CD4-positive, alpha-beta T cell treated with Interferon gamma for 1 hour (primary cell): ENCODE data around the gene HTR2A.
A peak's percentile ranks its signal among the peaks of the same experiment; 100 is the strongest.
"Not testable (repeated sequence)": the region's sequence is repeated elsewhere in the genome, so short reads cannot be mapped to it uniquely, and the experiment has no call there.

Experiments used
- DNase-seq: peaks from one replicate; pipeline ENCODE4 v3.0.0-alpha.2; 2020

The HTR2A gene

GRCh38 chr13:46866150-46866549, 30.7 kb downstream of the HTR2A start:
- DNase-seq, result peak; percentile 3

- DNase-seq, result no peak
Measured at GRCh38 chr13:46864941-46865340, 31.9 kb downstream of the HTR2A start.

GRCh38 chr13:46861959-46862358, 34.9 kb downstream of the HTR2A start:
- no peak for DNase-seq

- no peak for DNase-seq
Measured at GRCh38 chr13:46860722-46861121, 36.1 kb downstream of the HTR2A start.

- DNase-seq, result no peak
Measured at GRCh38 chr13:46858776-46859175, 38.1 kb downstream of the HTR2A start.

- DNase-seq, result no peak
Measured at GRCh38 chr13:46858163-46858562, 38.7 kb downstream of the HTR2A start.

GRCh38 chr13:46855664-46856063, 41.2 kb downstream of the HTR2A start:
- DNase-seq, result no peak

- no peak for DNase-seq
Measured at GRCh38 chr13:46855166-46855565, 41.7 kb downstream of the HTR2A start.

- no peak for DNase-seq
Measured at GRCh38 chr13:46852168-46852567, 44.7 kb downstream of the HTR2A start.

GRCh38 chr13:46850214-46850613, 46.6 kb downstream of the HTR2A start:
- no peak for DNase-seq

- no peak for DNase-seq
Measured at GRCh38 chr13:46846726-46847125, 50.1 kb downstream of the HTR2A start.

GRCh38 chr13:46845146-46845545, 51.7 kb downstream of the HTR2A start:
- DNase-seq, result no peak

GRCh38 chr13:46844431-46844830, 52.4 kb downstream of the HTR2A start:
- DNase-seq, result no peak

GRCh38 chr13:46839399-46839798, 57.5 kb downstream of the HTR2A start:
- DNase-seq, result no peak

GRCh38 chr13:46834657-46835056, 62.2 kb downstream of the HTR2A start:
- no peak for DNase-seq

- no peak for DNase-seq
Measured at GRCh38 chr13:46831588-46832194, 65.2 kb downstream of the HTR2A start.

- DNase-seq, result no peak
Measured at GRCh38 chr13:46830405-46831005, 66.3 kb downstream of the HTR2A start.

GRCh38 chr13:46822551-46822950, 74.3 kb downstream of the HTR2A start:
- no peak for DNase-seq

- no peak for DNase-seq
Measured at GRCh38 chr13:46817838-46818476, 78.9 kb downstream of the HTR2A start.

GRCh38 chr13:46817095-46817494, 79.8 kb downstream of the HTR2A start:
- no peak for DNase-seq

GRCh38 chr13:46816371-46816770, 80.5 kb downstream of the HTR2A start:
- DNase-seq, result no peak

- DNase-seq, result no peak
Measured at GRCh38 chr13:46812301-46812797, 84.5 kb downstream of the HTR2A start.

- no peak for DNase-seq
Measured at GRCh38 chr13:46810440-46810839, 86.4 kb downstream of the HTR2A start.

- DNase-seq, result not testable (repeated sequence)
Measured at GRCh38 chr13:46804921-46805320, 91.9 kb downstream of the HTR2A start.
